Lung microvascular endothelial cell (primary cell): ENCODE data around the gene RAP1A. TPM values are rescaled to one million over a fixed set of nuclear protein-coding genes. Genes with fewer than 3 reads are reported as not detected.
"Not testable (repeated sequence)": the region's sequence is repeated elsewhere in the genome, so short reads cannot be mapped to it uniquely, and the experiment has no call there.

ENCODE experiments used
- DNase-seq, 2 donors: peaks; one replicate each; pipeline versions ENCODE4 v3.0.0 to v3.0.0-alpha.2; 2010; ENCODE audit warnings: low read depth in 2 of 2
- total RNA-seq: library from RNA; depleted of rRNA; stranded (reverse); fragments of >200 nt; gene quantifications from 2 replicates; pipeline ENCODE4 v1.2.1, GENCODE V29; 2014

The RAP1A gene
- total RNA-seq, 1 donor from 2014 or later: 13.5 TPM

DNA sequence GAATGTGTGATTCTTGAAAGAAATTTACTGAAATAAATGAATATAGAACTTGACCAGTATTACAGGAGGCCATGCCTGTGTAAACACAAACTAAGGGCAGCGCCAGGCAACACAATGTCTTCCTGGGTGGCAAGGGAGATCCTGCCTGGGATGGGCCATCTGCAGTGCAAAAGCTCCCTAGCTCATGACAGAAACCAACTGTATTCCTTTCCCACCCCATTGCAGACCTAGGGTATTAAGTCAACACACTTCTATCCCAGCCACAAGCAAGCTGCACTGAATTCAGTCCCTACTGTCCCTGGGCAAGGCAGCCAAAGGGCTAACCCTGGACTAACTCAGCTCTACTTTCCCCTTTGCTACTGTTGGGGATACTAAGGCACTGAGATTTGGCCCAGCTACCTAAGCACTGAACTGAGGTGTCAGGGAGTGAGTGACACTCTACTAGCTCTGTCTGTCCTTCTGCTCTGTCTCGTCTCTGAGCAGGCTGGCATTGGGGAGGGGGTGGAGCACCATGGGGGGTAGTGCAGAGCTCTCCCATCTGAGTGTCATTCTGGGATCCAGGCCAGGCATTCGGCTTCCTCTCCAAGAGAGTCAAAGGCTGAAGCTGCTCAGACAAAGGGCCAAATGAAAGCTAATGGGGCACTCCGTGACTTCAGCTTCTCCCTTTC is 117.1 kb downstream of the RAP1A start:
- peak; percentile 67 to 78 for DNase-seq

DNA sequence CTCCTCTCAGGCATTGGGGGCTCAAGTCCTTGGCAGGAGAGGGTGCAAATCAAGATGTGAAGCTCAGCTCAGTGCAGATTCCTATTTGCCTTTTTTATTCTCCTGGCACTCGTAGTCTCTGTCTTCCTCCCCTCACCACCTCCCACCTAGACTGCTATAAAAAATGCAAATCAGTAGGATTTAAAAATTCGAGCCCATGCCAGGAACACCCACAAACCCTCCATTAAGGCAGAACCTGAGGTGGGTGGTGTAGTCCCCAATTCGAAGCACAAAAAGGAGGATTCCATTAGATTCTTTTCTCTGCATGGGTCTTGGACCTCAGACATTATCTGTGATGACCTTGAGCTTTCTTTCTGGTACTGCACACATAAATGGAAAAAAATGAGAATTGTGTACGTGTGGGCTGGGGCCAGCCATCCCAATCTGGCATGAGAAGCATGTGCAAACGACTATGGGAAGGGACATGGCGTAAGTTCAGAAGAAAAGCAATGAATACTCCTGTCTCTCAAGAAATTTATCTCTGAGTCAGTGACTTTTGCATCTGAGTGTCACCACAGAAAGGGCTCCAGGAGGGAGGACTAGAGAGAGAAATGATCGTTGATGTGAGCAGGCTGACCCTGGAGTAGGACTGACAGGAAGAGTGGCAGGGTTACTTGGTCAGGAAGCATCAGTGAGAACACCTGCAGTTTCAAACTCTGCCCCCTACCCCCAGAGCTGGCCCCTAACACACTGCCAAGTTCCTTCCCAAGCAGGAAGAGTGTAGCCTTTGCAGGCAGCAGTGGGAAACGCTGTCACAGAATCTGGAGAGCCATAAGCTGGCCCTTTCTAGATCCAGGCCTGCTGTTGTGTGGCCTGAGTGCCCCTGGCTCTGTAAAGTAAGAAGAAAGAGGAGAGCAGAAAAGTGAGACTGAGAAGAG is 117.9 kb downstream of the RAP1A start:
- DNase-seq: peak; percentile 31 to 60

DNA sequence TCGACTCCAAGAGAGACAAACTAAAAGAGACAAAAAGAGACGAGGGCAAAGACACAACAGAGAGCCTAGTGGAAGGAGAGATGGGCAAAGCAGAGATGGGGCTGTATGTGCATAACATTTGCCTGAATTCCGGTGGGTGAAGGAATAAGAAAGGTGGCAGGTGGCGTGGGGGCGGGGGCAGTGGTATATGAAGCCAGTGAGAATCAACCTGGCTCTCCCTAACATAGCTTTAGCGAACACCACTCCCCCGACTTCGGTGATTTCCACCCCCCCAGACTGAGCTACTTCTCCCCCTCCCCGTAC is 118.5 kb downstream of the RAP1A start:
- DNase-seq: no peak

DNA sequence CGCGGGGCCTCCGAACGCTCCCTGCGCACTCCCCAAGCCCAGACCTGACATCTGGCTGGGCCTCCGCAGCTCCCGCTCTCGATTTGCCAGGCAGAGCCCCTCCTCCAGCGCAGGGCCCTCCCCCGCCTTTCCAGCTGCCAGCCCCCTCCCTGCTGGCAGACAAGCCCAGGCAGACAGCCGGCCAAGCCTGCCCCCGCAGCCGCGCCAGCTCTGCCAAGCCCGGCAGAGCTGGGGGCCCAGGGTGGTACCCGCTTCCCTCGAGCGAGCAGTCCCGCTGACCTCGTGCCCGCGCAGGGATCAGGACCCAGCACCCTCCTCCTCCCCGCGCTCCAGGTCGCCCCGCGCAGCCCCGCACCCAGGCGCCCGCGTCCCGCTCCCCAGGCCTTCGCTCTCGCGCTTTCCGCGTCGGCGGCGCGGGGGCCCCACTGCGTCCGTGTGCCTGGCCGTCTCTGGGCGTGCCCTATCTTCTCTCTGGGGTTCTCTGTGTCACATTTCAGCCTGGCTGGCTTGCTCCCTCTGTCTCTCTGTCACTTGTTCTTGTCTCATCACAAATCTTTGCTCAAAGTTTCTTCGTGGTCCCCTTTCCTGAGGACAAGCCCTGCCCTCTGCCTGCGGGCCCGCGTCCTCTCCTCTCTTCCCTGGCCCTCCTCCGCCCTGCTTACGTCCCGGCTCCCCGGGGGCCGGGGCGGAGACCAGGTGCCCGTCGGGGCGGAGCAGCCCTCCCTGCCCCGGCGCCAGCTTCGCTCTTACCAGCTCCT is 119.0 kb downstream of the RAP1A start:
- DNase-seq: peak; percentile 84 to 89

DNA sequence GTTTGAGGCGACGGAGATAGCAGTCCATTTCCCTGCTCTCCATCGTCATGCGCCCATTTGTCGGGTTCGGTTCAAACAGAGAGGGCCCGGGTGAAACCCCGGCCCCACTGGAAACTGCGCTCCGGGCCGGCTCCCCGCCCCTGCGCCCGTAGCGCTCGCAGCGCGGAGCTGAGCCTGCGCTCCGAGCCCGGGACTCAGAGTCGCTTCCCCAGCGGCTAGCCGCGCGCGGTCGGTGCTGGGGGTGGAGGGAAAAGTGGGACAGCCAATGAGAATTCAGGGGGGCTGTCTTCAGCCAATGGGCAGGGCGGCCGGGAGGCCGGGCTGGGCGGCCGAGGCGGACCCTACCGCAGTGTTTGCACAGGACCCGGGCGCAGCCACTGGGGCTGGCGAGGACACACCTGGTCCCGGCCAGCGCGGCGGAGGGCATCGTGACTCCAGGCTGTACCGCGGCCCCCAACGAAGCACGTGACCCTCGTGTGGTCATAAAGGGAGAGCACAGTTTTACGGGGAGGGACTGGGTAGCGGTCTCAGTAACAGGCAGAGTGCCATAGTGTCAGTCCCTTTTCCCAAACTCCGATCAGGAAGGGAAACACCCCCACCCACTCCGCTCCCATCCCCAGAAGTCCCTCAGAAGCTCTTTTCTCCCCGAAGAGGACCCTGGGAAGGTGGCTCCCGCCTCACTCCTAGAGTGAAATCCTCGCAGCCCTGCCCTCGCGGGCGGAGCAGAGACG is 119.8 kb downstream of the RAP1A start, which contains the start of gene INKA2:
TSS of gene INKA2 (minus strand) at position 202 of the 731 bp plus-strand sequence. CDS start at position 49, 153 bp downstream.
- peak; percentile 92 to 93 for DNase-seq

DNA sequence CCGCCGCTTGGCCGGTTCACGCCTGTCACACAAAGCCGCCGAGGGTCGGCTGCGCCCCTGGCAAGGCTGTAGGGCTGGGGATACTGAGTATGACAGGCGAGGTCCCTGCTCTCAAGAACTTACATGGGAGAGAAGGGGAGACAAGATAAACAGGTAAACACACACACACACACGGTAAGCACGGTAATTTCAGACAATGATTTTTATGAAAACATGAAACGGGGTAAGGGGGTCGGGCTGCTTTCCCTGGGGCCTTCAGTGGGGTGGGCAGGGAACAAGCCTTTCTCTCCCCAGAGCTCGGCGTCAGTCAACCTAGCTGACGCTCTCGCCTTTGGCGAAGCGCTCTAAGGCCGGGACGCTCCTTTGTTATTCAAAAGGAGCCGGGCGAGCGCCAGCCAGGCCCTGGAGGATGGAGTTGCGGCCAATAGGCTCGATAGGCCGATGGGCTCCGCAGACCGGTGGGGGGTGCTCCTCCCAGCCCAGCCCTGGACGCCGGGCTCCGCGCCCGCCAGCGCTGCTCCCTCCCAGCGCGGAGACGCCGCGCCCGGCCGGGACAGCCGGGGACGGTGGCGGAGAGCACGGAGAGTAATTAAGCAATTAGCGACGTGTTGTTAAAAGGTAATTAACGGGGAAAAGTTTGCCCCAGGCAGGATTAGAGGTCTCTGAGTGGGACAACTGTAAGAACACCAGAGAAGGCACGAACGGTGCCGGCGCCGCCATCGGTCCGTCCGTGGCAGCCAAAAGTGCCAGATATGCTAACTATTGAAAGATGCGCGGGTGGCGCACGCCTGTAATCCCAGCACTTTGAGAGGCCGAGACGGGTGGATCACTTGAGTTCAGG is 120.6 kb downstream of the RAP1A start:
- peak; percentile 63 to 71 for DNase-seq

DNA sequence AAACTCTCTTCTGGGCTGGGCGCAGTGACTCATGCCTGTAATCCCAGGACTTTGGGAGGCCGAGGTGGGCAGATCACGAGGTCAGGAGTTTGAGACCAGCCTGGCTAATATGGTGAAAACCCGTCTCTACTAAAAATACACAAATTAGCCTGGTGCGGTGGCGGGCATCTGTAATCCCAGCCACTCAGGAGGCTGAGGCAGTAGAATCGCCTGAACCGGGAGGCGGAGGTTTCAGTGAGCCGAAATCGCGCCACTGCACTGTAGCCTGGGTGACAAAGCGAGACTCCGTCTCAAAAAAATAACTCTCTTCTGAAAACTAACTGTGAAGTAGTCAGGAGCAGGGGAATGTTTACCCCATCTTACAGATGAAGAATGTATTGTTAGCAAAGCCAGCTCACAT is 122.7 kb downstream of the RAP1A start:
- DNase-seq: not testable (repeated sequence)

DNA sequence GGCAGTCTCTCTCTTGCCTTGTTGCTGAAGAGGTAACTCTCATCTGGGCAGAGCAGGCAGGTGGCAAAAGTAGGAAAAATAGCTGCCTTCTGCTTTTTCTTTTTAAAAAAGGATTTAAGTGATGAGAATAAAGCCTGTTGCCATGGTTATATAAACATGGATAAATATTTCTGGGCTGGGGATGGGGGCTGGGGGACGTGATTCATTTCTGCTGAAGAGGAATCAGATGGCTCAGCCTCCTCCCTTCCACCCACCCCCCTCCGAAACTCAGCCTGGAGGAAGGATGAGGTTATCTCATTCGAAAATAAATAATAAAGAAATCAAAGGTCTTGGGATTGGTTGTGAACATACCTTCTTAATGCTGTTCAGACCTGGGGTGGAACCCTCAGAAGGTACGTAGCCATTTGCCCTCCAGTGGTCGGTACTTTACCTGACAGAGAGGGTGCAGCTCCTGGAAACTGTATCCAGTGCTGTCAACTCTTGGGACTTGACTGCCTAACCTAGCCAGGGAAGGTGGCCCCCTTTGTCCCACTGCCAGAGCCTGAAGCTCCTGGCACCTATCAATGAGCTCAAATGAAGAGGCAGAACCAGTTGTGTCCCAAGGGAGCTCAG is 123.5 kb downstream of the RAP1A start:
- DNase-seq: peak; percentile 48 to 73

DNA sequence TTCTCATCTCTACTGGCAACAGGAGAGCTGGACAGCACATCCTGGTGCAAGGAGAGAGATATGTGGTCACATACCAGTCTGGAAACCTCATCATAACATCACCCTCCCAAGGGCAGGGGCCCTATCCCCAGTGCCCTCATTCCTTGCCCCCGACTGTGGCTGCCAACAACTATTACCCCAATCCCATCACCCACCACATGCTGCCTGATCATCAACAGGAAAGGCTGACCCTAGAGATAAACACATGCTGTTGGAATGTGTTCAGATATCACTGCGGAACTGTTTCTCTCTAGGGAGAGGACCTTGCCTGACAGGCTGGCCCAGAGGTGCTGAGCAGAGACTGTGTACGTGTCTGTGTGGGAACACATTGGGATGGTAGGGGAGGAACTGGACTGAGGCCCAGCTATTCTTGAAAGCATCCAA is 124.1 kb downstream of the RAP1A start:
- peak; percentile 63 to 80 for DNase-seq

DNA sequence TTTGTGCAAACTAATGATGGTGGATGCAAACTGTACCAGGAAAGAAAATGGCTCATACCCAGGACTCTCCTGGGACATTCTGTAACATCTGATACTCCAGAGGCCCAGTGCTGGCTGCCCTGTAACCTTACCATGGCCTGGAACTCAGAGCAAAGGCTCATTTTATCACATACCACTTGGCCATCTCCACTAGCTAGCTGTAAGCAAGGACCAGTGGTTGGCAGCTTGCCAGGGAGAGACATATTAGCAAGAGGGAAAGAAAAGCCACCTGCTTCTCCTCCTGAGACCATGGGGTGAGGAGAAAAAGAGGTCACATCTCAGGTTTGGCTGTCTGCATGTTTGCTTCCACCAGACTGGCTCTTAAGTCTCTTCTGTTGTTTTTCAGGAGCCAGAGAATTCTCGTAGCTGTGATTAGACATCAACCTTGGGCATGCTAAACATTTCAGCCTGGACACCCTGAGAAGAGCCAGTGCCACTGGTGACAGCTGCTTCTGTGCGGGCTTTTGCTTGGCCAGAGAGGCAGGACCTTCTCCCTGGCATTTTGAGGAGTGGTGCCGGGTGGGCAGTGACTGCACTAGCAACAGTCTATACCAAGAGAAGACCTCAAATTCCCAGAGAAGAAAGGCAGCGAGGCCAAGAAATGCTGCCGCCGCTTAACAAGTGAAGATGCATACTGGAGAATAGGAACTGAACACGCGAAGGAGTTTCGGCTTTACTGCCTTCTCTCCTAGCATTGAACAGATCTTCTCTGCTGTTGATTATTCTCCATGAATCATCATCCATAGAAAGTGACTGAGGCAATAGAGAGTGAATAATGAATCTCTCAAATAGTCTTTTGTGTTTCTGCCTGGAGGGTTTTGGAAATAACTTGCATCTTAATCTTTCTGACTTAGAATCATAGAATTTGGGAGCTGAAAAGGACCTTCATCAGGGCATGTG is 126.4 kb downstream of the RAP1A start:
- DNase-seq: no peak

DNA sequence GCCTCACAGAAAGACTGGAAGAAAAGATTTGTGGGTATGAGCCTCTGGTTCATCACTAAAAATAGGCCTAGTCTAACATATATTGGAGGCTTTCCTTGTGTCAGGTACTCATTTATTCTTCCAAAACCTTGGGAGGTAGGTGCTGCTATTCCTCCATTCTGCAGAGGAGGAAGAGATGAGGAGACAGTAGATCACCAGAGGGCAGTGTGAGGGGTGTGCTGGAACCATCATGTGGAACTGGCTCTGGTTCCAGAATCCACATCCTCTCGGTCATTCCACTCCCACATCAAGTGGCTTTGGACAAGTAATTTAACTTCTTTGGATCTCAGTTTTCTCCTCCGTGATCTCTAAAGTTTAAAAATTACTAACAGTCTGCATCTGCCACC is 127.0 kb downstream of the RAP1A start:
- DNase-seq: no peak

DNA sequence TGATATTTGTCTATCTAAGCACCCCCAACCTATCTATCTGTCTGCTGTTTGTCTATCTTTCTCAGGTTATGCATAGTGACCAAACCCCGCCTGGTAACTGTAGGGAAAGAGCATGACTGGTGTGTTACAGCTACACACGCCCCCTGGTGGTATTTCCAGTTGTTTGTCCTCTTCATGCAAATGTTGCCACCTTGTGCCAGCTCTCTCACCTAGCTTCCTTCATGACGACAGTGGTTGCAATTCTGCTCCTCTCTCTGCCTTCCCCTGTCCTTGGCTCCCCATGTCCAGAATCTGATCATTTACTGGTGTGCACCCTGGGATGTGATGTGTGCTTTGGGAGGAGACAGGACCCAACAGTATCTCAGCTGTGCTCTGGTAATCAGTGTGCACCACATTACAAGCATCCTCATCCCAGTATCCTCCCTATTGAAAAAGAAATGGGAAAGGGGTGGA is 127.7 kb downstream of the RAP1A start:
- peak; percentile 90 to 93 for DNase-seq

DNA sequence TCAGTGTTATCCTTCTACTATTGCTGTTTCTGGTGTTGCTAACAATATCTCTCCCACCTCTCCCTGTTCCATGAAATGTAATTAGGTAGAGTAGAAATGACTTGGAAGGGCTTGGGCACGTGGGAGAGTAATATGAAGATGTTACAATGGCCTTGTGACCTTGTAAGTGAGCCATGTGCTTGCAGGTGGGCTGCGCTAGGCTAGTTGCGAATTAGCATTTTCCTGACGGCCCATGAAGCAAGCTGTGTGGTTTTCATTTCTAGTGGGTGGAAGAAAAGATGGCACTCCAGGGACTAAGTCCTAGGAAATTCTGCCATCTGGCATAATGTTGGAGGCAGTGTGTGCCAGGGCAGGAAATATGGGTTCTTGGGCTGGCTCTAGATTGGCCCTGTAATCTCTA is 128.4 kb downstream of the RAP1A start:
- DNase-seq: no peak

DNA sequence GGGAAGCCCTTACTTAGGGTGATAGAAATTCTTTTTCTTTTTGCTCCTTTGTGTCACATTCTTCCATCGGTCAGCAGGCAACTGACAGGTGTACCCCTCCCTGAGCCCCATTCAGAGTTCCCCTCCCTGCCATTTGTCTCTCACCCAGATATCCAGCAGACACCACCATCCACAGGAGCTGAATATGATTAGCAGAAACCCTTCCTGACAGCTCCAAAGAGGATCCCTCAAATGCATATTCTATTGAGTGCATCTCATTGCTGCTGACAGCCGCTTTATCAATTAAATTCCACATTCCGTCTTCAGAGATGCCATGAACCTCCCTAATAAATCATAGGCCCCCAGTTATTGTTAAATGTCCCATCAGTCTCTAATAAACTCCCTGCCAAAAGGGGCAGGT is 130.0 kb downstream of the RAP1A start:
- DNase-seq: no peak

DNA sequence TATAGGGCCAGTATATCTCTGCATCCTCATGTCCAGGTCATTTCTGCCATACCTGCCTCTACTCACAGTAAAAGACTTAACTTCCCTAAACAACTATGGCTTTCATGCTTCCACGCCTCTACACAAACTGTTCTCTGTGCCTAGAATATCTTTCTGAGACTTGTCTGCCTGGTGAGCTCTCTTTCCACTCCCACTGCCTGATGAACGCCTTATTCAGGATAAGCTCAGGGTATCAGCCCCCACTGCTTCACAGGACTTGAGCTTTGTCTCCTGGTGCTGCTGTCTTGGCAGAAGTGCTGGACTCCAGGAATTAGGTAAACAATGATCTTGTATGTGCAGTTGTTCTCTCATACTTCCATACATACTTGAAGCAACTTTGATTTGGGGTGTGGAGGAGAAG is 131.3 kb downstream of the RAP1A start:
- no peak for DNase-seq

DNA sequence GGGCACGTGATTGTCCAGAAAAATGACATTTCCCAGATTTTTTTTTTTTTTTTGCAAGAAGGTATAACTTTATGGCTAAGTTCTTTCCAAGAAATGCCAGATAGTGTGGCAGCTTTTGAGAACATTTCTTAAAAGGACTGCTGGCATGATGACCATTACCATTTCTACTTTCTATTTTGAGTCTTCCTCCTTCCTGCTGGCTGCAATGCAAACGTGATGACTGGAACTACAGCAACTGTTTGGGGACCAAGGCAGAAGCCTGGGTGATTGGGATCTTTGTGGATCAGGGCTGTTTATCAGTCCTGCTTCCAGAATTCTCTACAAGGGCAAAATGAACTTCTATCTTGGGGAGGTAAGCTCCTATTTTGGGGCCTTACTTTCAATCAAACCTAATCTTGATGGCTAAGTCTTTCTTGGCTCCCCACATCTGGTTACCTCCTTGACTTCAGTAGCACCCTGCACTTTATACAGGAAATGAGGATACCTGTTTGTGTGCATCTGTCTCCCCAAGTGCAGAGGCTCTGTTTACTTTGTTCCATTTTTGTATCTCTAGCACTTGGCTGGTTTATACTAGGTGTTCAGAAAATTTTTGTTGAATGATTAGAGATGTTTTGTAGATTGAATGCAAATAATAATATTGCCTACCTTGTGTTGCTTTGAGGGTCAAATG is 132.5 kb downstream of the RAP1A start:
- DNase-seq: no peak

DNA sequence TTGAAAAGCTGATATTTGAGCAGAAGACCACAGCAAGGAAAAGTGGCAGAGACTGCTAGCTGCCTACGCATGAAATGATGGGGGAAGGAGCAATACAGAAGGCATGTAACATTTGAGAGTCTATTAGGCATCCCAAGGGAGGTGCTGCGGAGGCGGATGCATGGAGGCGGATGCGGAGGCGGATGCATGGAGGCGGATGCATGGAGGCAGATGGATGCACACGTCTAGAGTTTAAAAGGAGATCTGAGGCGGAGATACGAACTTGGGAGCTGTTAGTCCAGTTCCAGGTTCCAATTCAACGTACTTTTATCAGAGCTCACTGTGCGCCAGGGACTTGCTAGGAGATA is 135.4 kb downstream of the RAP1A start:
- DNase-seq: peak; percentile 56 to 61
